NB4 (cell line): Measurements from ENCODE around the gene MTA2.
"Not testable (repeated sequence)": the region's sequence is repeated elsewhere in the genome, so short reads cannot be mapped to it uniquely, and the experiment has no call there.

ENCODE experiments used
- DNase-seq: peaks from one replicate; pipeline ENCODE4 v3.0.0; 2010; ENCODE audit warnings: low read depth
- H3K4me3 ChIP-seq: one replicate; pipeline ENCODE4 v1.5.1; 2011; ENCODE audit warnings: mild to moderate bottlenecking, low read depth, low read length, moderate library complexity
- CTCF ChIP-seq: IDR thresholded peaks from one replicate; pipeline ENCODE4 v1.5.1; 2012; ENCODE audit warnings: low read depth, low read length
- MAX ChIP-seq: IDR thresholded peaks from 2 replicates; pipeline ENCODE4 v1.6.1; 2011; ENCODE audit warnings: low read depth, low read length
- MYC ChIP-seq: IDR thresholded peaks from 2 replicates; pipeline ENCODE4 v1.6.1; 2011; ENCODE audit warnings: low read depth, low read length
- POLR2A ChIP-seq: IDR thresholded peaks from 2 replicates; pipeline ENCODE4 v1.6.1; 2011; ENCODE audit warnings: mild to moderate bottlenecking; ENCODE audit not compliant: insufficient read length; ENCODE audit errors: extremely low read depth

The MTA2 gene

GRCh38 chr11:62555464-62556107 lies 46.1 kb downstream of the MTA2 start:
- no peak for TF ChIP-seq POLR2A
- TF ChIP-seq CTCF, result no peak
- peak; percentile 74; the same call in 1 of the 2 replicates for TF ChIP-seq MYC
- no peak; the same call in 1 of the 2 replicates for TF ChIP-seq MAX
- DNase-seq, result peak; percentile 94
- peak overlapping the region; percentile 33 for H3K4me3 ChIP-seq

- H3K4me3 ChIP-seq, result no peak overlapping the region
- DNase-seq, result no peak
- no peak for TF ChIP-seq POLR2A
- no peak for TF ChIP-seq MAX
- TF ChIP-seq MYC, result no peak
- no peak for TF ChIP-seq CTCF
These were observed 47.1 kb downstream of the MTA2 start for GRCh38 chr11:62554387-62555167.

- no peak overlapping the region for H3K4me3 ChIP-seq
- no peak for DNase-seq
- no peak for TF ChIP-seq MAX
- no peak for TF ChIP-seq POLR2A
- no peak for TF ChIP-seq CTCF
- TF ChIP-seq MYC, result no peak
These were observed 47.8 kb downstream of the MTA2 start for GRCh38 chr11:62553839-62554361.

- DNase-seq, result peak; percentile 90
- TF ChIP-seq POLR2A (no peak), MYC (peak; percentile 51; the same call in 1 of the 2 replicates), MAX (0 out of 2 replicates have a peak, but pooled peaks have one; percentile 9)
- peak overlapping the region; percentile 29 for H3K4me3 ChIP-seq
These were observed 48.4 kb downstream of the MTA2 start for GRCh38 chr11:62553080-62553838.

GRCh38 chr11:62552485-62553079 lies 49.1 kb downstream of the MTA2 start:
- TF ChIP-seq MAX (no peak), CTCF (no peak), MYC (no peak), POLR2A (no peak)
- peak overlapping the region; percentile 29 for H3K4me3 ChIP-seq
- no peak for DNase-seq

GRCh38 chr11:62550478-62550877 lies 51.2 kb downstream of the MTA2 start:
- not testable (repeated sequence) for H3K4me3 ChIP-seq

More at GRCh38 chr11:62550478-62550877, 51.2 kb downstream of the MTA2 start:
- DNase-seq, result not testable (repeated sequence)
